Uterus (tissue), 4 donors: ENCODE measurements around the gene EMX2. TPM values are rescaled to one million over a fixed set of nuclear protein-coding genes. Genes with fewer than 3 reads are reported as not detected.
A peak's percentile ranks its signal among the peaks of the same experiment; 100 is the strongest.

Experiments
- DNase-seq, 2 donors: peaks; one replicate each; pipeline ENCODE4 v3.0.0-alpha.2; 2019 to 2020
- H3K27ac ChIP-seq, 2 donors: fragments of 200-600 bp; sonication (generic); 1 replicate in 1 of 2; 2 replicates in 1 of 2; pipeline ENCODE4 v1.5.1; 2016 to 2018
- H3K27me3 ChIP-seq, 2 donors: fragments of 200-600 bp; sonication (generic); one replicate each; pipeline ENCODE4 v1.5.1; 2018 to 2019; ENCODE audit warnings: control low read depth in 1 of 2
- H3K36me3 ChIP-seq, 2 donors: fragments of 200-600 bp; sonication (generic); one replicate each; pipeline ENCODE4 v1.5.1; 2019; ENCODE audit warnings: control low read depth in 1 of 2
- H3K4me1 ChIP-seq, 2 donors: fragments of 200-600 bp; sonication (generic); one replicate each; pipeline ENCODE4 v1.5.1; 2018 to 2019; ENCODE audit warnings: control low read depth in 1 of 2
- H3K4me3 ChIP-seq, 2 donors: fragments of 200-600 bp; sonication (generic); 1 replicate in 1 of 2; 2 replicates in 1 of 2; pipeline ENCODE4 v1.5.1; 2018 to 2019; ENCODE audit warnings: mild to moderate bottlenecking in 1 of 2
- H3K9me3 ChIP-seq, 2 donors: fragments of 200-600 bp; sonication (generic); one replicate each; pipeline ENCODE4 v1.5.1; 2019; ENCODE audit warnings: control low read depth in 1 of 2
- CTCF ChIP-seq, 4 experiments: fragments of 200-600 bp in 2 of 4; fragments of 450-650 bp in 2 of 4; sonication (generic) in 2 of 4; IDR thresholded peaks; one replicate each; pipeline ENCODE4 v1.5.1; 2016 to 2019; ENCODE audit warnings: antibody characterized with exemption in 4 of 4, mild to moderate bottlenecking in 2 of 4, moderate library complexity in 1 of 4
- POLR2A ChIP-seq, 2 donors: fragments of 450-650 bp; IDR thresholded peaks; one replicate each; pipeline ENCODE4 v1.6.1; 2016; ENCODE audit warnings: antibody characterized with exemption in 2 of 2, mild to moderate bottlenecking in 1 of 2, moderate library complexity in 1 of 2
- intact Hi-C: fragments of 100-400 bp; cut with DNase I; formaldehyde crosslinking; loops from one replicate; pipeline ENCODE4 v1.15.1; 2023; ENCODE audit warnings: low total_unique reads
- total RNA-seq, 4 donors: library from RNA; depleted of rRNA in 3 of 4; stranded (reverse); fragments of >200 nt in 3 of 4; gene quantifications; one replicate each; pipeline versions ENCODE4 v1.1.0 to v1.2.4, GENCODE V29; 2014 to 2023
- donor health status: DM: yes; HTN: yes; CAD: no.

Gene EMX2
- total RNA-seq, 4 donors from 2014 or later, result 6.7 to 154 (median 17.1) TPM

- TF ChIP-seq POLR2A (IDR thresholded peaks at IDR 0.05), result no peak
- peak; percentile 42 to 97 (median 84) for TF ChIP-seq CTCF (IDR thresholded peaks at IDR 0.05)
- Histone ChIP-seq H3K27me3 (no peaks in the 10 kb centered on the region), H3K4me3 (peak overlapping the region; percentile 37 to 46), H3K4me1 (peaks cover 0 to 3% of the 10 kb centered on the region in 2 donors), H3K9me3 (no peaks in the 10 kb centered on the region), H3K36me3 (no peaks in the 10 kb centered on the region), H3K27ac (peak overlapping the region; percentile 98)
- peak; percentile 62 to 76 for DNase-seq
- intact Hi-C loops, result no loop called here
Measured at GRCh38 chr10:117537436-117537903, 5.1 kb upstream of the EMX2 start.

- Histone ChIP-seq H3K27me3 (no peaks in the 10 kb centered on the region), H3K9me3 (no peaks in the 10 kb centered on the region), H3K4me3 (peak overlapping the region; percentile 37 to 46), H3K36me3 (no peaks in the 10 kb centered on the region), H3K4me1 (peaks cover 0 to 3% of the 10 kb centered on the region in 2 donors), H3K27ac (peak overlapping the region; percentile 98)
- no peak for TF ChIP-seq POLR2A (IDR thresholded peaks at IDR 0.05)
- TF ChIP-seq CTCF (IDR thresholded peaks at IDR 0.05), result no peak
- intact Hi-C loops, result no loop called here
- peak in 1 of 2 donors; percentile 52 for DNase-seq
Measured at GRCh38 chr10:117537904-117538524, 4.5 kb upstream of the EMX2 start.

- intact Hi-C loops, result no loop called here
- Histone ChIP-seq H3K9me3 (no peaks in the 10 kb centered on the region), H3K27me3 (no peaks in the 10 kb centered on the region), H3K27ac (peak overlapping the region; percentile 98), H3K4me3 (peak overlapping the region; percentile 5 to 60), H3K36me3 (no peaks in the 10 kb centered on the region), H3K4me1 (peaks cover 0 to 3% of the 10 kb centered on the region in 2 donors)
- TF ChIP-seq POLR2A (IDR thresholded peaks at IDR 0.05), result no peak
- no peak for TF ChIP-seq CTCF (IDR thresholded peaks at IDR 0.05)
- peak in 1 of 2 donors; percentile 44 for DNase-seq
Measured at GRCh38 chr10:117539361-117539773, 3.2 kb upstream of the EMX2 start.

- intact Hi-C loops, result loop anchor here (10.0 kb wide), 2 partner anchors 95 to 705 kb away; no protein-coding TSS in a partner anchor
- peak in 1 of 2 donors; percentile 66 for DNase-seq
- no peaks in the 10 kb centered on the region for H3K36me3 ChIP-seq
- TF ChIP-seq CTCF (IDR thresholded peaks at IDR 0.05), result no peak
- TF ChIP-seq POLR2A (IDR thresholded peaks at IDR 0.05), result peak in 1 of 2 donors; percentile 35
- H3K27me3 ChIP-seq, result no peaks in the 10 kb centered on the region
- peaks cover 0 to 3% of the 10 kb centered on the region in 2 donors for H3K4me1 ChIP-seq
- peak overlapping the region; percentile 60 to 77 for H3K4me3 ChIP-seq
- no peaks in the 10 kb centered on the region for H3K9me3 ChIP-seq
- H3K27ac ChIP-seq, result peak overlapping the region; percentile 98
Measured at GRCh38 chr10:117539903-117540639, 2.5 kb upstream of the EMX2 start.
